WTC11 (cell line): ENCODE data around the gene CADM1. TPM values are rescaled to one million over a fixed set of nuclear protein-coding genes. Genes with fewer than 3 reads are reported as not detected.

Experiments used
- ATAC-seq: fragments of 200-7000 bp; cut with Tn5 transposase; 2 replicates; pipeline ENCODE4 v1.10.0; 2021; ENCODE audit warnings: mild to moderate bottlenecking, moderate library complexity
- CTCF ChIA-PET: fragments of 300-600 bp; sonication (Branson Sonifier 250); formaldehyde crosslinking; loops from one replicate; lab custom pipeline; 2021; ENCODE audit warnings: antibody characterized with exemption; lab: Charles Lee
- POLR2A ChIA-PET: fragments of 350-600 bp; sonication (Branson Sonifier 250); formaldehyde crosslinking; loops from one replicate; lab custom pipeline; 2021; ENCODE audit warnings: antibody characterized with exemption; lab: Charles Lee
- DNase-seq: peaks from one replicate; pipeline ENCODE4 v3.0.0; 2021; ENCODE audit warnings: low spot score
- H3K27ac Mint-ChIP-seq: 2 replicates; pipeline ENCODE4 v1.8.0; 2021; ENCODE audit warnings: mixed read lengths
- H3K27me3 Mint-ChIP-seq: 2 replicates; pipeline ENCODE4 v1.8.0; 2021; ENCODE audit warnings: low read depth, mild to moderate bottlenecking, moderate library complexity, mixed read lengths
- H3K36me3 Mint-ChIP-seq: 2 replicates; pipeline ENCODE4 v1.8.0; 2021; ENCODE audit warnings: mixed read lengths
- H3K4me1 Mint-ChIP-seq: 2 replicates; pipeline ENCODE4 v1.8.0; 2022; ENCODE audit warnings: mixed read lengths
- H3K4me3 Mint-ChIP-seq: 2 replicates; pipeline ENCODE4 v1.8.0; 2021; ENCODE audit warnings: mild to moderate bottlenecking, moderate library complexity, mixed read lengths
- H3K9me3 Mint-ChIP-seq: 2 replicates; pipeline ENCODE4 v1.8.0; 2021; ENCODE audit warnings: mixed read lengths
- AR ChIP-seq: fragments of 250-450 bp; sonication (Bioruptor Pico); IDR thresholded peaks from 2 replicates; pipeline ENCODE4 v1.9.0; 2021; ENCODE audit warnings: mild to moderate bottlenecking
- CDX4 ChIP-seq: fragments of 250-450 bp; sonication (Bioruptor Pico); IDR thresholded peaks from 2 replicates; pipeline ENCODE4 v1.9.0; 2021; ENCODE audit warnings: moderate library complexity, mild to moderate bottlenecking, inconsistent platforms, borderline replicate concordance
- CREM ChIP-seq: sonication (generic); formaldehyde crosslinking; IDR thresholded peaks from 2 replicates; pipeline ENCODE4 v1.8.1; 2022; ENCODE audit warnings: mild to moderate bottlenecking, missing genetic modification reagents, moderate library complexity
- ELF4 ChIP-seq: sonication (generic); formaldehyde crosslinking; IDR thresholded peaks from 2 replicates; pipeline ENCODE4 v1.8.1; 2022; ENCODE audit warnings: low read depth, mild to moderate bottlenecking, moderate library complexity, missing genetic modification reagents
- EMX1 ChIP-seq: fragments of 250-450 bp; sonication (Bioruptor Pico); IDR thresholded peaks from 2 replicates; pipeline ENCODE4 v1.8.0; 2021; ENCODE audit warnings: mild to moderate bottlenecking
- FOXJ3 ChIP-seq: sonication (generic); formaldehyde crosslinking; IDR thresholded peaks from 2 replicates; pipeline ENCODE4 v1.9.0; 2021; ENCODE audit warnings: missing genetic modification reagents, mild to moderate bottlenecking, borderline replicate concordance
- GTF2I ChIP-seq: fragments of 250-450 bp; sonication (Bioruptor Pico); conservative IDR thresholded peaks from 2 replicates; pipeline ENCODE4 v1.4.0; 2021; ENCODE audit warnings: mild to moderate bottlenecking
- JAZF1 ChIP-seq: fragments of 250-450 bp; sonication (Bioruptor Pico); IDR thresholded peaks from 2 replicates; pipeline ENCODE4 v1.9.0; 2021; ENCODE audit warnings: moderate library complexity, mild to moderate bottlenecking, inconsistent platforms
- MLX ChIP-seq: sonication (generic); formaldehyde crosslinking; IDR thresholded peaks from 2 replicates; pipeline ENCODE4 v1.8.1; 2023; ENCODE audit warnings: mild to moderate bottlenecking, missing genetic modification reagents, moderate library complexity
- RELA ChIP-seq: sonication (generic); formaldehyde crosslinking; IDR thresholded peaks from 2 replicates; pipeline ENCODE4 v1.8.1; 2022; ENCODE audit warnings: missing genetic modification reagents, mild to moderate bottlenecking, borderline replicate concordance
- SMAD3 ChIP-seq: sonication (generic); formaldehyde crosslinking; IDR thresholded peaks from 2 replicates; pipeline ENCODE4 v1.8.0; 2022; ENCODE audit warnings: missing genetic modification reagents, mild to moderate bottlenecking, borderline replicate concordance
- SOX15 ChIP-seq: fragments of 250-450 bp; sonication (Bioruptor Pico); IDR thresholded peaks from 2 replicates; pipeline ENCODE4 v1.9.0; 2021; ENCODE audit warnings: mild to moderate bottlenecking
- SP1 ChIP-seq: sonication (generic); formaldehyde crosslinking; conservative IDR thresholded peaks from 2 replicates; pipeline ENCODE4 v1.8.1; 2022; ENCODE audit warnings: missing genetic modification reagents
- TEAD1 ChIP-seq: sonication (generic); formaldehyde crosslinking; IDR thresholded peaks from 2 replicates; pipeline ENCODE4 v1.8.0; 2022; ENCODE audit warnings: mild to moderate bottlenecking, missing genetic modification reagents
- TP53 ChIP-seq: sonication (generic); formaldehyde crosslinking; IDR thresholded peaks from 2 replicates; pipeline ENCODE4 v1.8.1; 2023; ENCODE audit warnings: mild to moderate bottlenecking, missing genetic modification reagents
- ZNF219 ChIP-seq: sonication (generic); formaldehyde crosslinking; IDR thresholded peaks from 2 replicates; pipeline ENCODE4 v1.8.0; 2023; ENCODE audit warnings: missing genetic modification reagents, mild to moderate bottlenecking, borderline replicate concordance
- ZNF232 ChIP-seq: sonication (generic); formaldehyde crosslinking; IDR thresholded peaks from 2 replicates; pipeline ENCODE4 v1.8.0; 2022; ENCODE audit warnings: mild to moderate bottlenecking, missing genetic modification reagents
- ZNF317 ChIP-seq: sonication (generic); formaldehyde crosslinking; IDR thresholded peaks from 2 replicates; pipeline ENCODE4 v1.8.1; 2023; ENCODE audit warnings: low read depth, mild to moderate bottlenecking, moderate library complexity, missing genetic modification reagents, borderline replicate concordance
- ZNF512 ChIP-seq: sonication (generic); formaldehyde crosslinking; IDR thresholded peaks from 2 replicates; pipeline ENCODE4 v1.8.1; 2022; ENCODE audit warnings: missing genetic modification reagents, borderline replicate concordance
- ZNF671 ChIP-seq: fragments of 250-450 bp; sonication (Bioruptor Pico); IDR thresholded peaks from 2 replicates; pipeline ENCODE4 v1.8.0; 2021; ENCODE audit warnings: mild to moderate bottlenecking
- total RNA-seq: library from RNA; stranded (reverse); gene quantifications from 3 replicates; pipeline ENCODE4 v1.2.3, GENCODE V29; 2021
- TF ChIP-seq, protein P1 (sequence below): sonication (generic); formaldehyde crosslinking; IDR thresholded peaks from 2 replicates; pipeline ENCODE4 v1.8.0; 2022; ENCODE audit warnings: missing genetic modification reagents
- TF ChIP-seq, protein P2 (sequence below): sonication (generic); formaldehyde crosslinking; IDR thresholded peaks from 2 replicates; pipeline ENCODE4 v1.8.1; 2022; ENCODE audit warnings: mild to moderate bottlenecking, missing genetic modification reagents, moderate library complexity, borderline replicate concordance
- TF ChIP-seq, protein P3 (sequence below): sonication (generic); formaldehyde crosslinking; IDR thresholded peaks from 2 replicates; pipeline ENCODE4 v1.8.1; 2023; ENCODE audit warnings: mild to moderate bottlenecking, missing genetic modification reagents, moderate library complexity
- TF ChIP-seq, protein P4 (sequence below): sonication (generic); formaldehyde crosslinking; IDR thresholded peaks from 2 replicates; pipeline ENCODE4 v1.8.1; 2023; ENCODE audit warnings: mild to moderate bottlenecking, moderate library complexity, missing genetic modification reagents

Gene CADM1
- total RNA-seq, 1 experiment from 2014 or later: 26.8 TPM

DNA sequence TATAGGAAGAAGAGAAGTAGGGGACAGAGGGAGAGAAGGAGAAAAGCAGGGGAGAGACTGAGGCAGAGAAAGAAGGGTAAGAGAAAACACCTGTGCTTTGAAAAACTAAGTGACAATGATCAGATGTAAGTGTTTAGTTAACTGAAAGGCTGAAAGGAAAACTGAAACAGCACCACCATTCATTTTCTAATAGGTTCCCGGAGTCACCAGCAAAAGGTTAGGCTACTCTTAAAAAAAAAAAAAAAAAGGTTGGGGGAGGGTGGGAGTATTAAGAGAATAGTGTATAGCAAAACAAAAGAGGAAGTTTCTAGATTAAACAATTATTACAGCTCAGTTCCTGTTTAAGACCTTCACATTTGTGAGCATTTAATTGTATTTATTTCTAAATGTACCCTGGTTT is 113.8 kb downstream of the CADM1 start (continued):
- TF ChIP-seq MLX (CRISPR knock-in tag) (no peak), ZNF232 (CRISPR knock-in tag) (no peak), RELA (CRISPR knock-in tag) (no peak), SMAD3 (no peak), CDX4 (no peak), TEAD1 (no peak)
- TF ChIP-seq, protein P1, sequence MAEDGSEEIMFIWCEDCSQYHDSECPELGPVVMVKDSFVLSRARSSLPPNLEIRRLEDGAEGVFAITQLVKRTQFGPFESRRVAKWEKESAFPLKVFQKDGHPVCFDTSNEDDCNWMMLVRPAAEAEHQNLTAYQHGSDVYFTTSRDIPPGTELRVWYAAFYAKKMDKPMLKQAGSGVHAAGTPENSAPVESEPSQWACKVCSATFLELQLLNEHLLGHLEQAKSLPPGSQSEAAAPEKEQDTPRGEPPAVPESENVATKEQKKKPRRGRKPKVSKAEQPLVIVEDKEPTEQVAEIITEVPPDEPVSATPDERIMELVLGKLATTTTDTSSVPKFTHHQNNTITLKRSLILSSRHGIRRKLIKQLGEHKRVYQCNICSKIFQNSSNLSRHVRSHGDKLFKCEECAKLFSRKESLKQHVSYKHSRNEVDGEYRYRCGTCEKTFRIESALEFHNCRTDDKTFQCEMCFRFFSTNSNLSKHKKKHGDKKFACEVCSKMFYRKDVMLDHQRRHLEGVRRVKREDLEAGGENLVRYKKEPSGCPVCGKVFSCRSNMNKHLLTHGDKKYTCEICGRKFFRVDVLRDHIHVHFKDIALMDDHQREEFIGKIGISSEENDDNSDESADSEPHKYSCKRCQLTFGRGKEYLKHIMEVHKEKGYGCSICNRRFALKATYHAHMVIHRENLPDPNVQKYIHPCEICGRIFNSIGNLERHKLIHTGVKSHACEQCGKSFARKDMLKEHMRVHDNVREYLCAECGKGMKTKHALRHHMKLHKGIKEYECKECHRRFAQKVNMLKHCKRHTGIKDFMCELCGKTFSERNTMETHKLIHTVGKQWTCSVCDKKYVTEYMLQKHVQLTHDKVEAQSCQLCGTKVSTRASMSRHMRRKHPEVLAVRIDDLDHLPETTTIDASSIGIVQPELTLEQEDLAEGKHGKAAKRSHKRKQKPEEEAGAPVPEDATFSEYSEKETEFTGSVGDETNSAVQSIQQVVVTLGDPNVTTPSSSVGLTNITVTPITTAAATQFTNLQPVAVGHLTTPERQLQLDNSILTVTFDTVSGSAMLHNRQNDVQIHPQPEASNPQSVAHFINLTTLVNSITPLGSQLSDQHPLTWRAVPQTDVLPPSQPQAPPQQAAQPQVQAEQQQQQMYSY (CRISPR knock-in tag): no peak

GRCh38 chr11:115389790-115390189 is 114.4 kb downstream of the CADM1 start:
- H3K4me1 Mint-ChIP-seq: peaks cover 16% of the 10 kb centered on the region
- no peak overlapping the region for H3K27ac Mint-ChIP-seq
- H3K4me3 Mint-ChIP-seq: no peak overlapping the region

More at GRCh38 chr11:115389790-115390189, 114.4 kb downstream of the CADM1 start:
- ATAC-seq (no peak), DNase-seq (no peak)
- POLR2A ChIA-PET: no interaction called here
- Mint-ChIP-seq H3K9me3 (no peaks in the 10 kb centered on the region), H3K36me3 (no peaks in the 10 kb centered on the region), H3K27me3 (peaks cover 100% of the 10 kb centered on the region)
- CTCF ChIA-PET: no interaction called here
- no peak for TF ChIP-seq MLX (CRISPR knock-in tag)
- TF ChIP-seq ZNF671 (CRISPR knock-in tag): no peak
- TF ChIP-seq SOX15: no peak
- TF ChIP-seq, protein P2, sequence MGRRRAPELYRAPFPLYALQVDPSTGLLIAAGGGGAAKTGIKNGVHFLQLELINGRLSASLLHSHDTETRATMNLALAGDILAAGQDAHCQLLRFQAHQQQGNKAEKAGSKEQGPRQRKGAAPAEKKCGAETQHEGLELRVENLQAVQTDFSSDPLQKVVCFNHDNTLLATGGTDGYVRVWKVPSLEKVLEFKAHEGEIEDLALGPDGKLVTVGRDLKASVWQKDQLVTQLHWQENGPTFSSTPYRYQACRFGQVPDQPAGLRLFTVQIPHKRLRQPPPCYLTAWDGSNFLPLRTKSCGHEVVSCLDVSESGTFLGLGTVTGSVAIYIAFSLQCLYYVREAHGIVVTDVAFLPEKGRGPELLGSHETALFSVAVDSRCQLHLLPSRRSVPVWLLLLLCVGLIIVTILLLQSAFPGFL: no peak
- no peak for TF ChIP-seq ZNF317 (CRISPR knock-in tag)
- no peak for TF ChIP-seq AR (CRISPR knock-in tag)
- TF ChIP-seq ZNF219 (CRISPR knock-in tag): no peak
- no peak for TF ChIP-seq ZNF512 (CRISPR knock-in tag)
- TF ChIP-seq, protein P3, sequence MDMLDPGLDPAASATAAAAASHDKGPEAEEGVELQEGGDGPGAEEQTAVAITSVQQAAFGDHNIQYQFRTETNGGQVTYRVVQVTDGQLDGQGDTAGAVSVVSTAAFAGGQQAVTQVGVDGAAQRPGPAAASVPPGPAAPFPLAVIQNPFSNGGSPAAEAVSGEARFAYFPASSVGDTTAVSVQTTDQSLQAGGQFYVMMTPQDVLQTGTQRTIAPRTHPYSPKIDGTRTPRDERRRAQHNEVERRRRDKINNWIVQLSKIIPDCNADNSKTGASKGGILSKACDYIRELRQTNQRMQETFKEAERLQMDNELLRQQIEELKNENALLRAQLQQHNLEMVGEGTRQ: no peak
- TF ChIP-seq ELF4 (CRISPR knock-in tag): no peak
- TF ChIP-seq, protein P4, sequence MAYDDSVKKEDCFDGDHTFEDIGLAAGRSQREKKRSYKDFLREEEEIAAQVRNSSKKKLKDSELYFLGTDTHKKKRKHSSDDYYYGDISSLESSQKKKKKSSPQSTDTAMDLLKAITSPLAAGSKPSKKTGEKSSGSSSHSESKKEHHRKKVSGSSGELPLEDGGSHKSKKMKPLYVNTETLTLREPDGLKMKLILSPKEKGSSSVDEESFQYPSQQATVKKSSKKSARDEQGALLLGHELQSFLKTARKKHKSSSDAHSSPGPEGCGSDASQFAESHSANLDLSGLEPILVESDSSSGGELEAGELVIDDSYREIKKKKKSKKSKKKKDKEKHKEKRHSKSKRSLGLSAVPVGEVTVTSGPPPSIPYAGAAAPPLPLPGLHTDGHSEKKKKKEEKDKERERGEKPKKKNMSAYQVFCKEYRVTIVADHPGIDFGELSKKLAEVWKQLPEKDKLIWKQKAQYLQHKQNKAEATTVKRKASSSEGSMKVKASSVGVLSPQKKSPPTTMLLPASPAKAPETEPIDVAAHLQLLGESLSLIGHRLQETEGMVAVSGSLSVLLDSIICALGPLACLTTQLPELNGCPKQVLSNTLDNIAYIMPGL (CRISPR knock-in tag): no peak
- no peak for TF ChIP-seq FOXJ3 (CRISPR knock-in tag)
- TF ChIP-seq GTF2I (CRISPR knock-in tag): no peak
- TF ChIP-seq CREM (CRISPR knock-in tag): no peak
- TF ChIP-seq SP1 (CRISPR knock-in tag): no peak
- TF ChIP-seq JAZF1 (CRISPR knock-in tag): no peak
- no peak for TF ChIP-seq TP53
- no peak for TF ChIP-seq EMX1
